OCI-LY3 (cell line): ENCODE results near the gene PKM.

Experiments
- H2AFZ ChIP-seq: fragments of 200-600, 300-600 bp; shearing (Covaris generic); 2 replicates; pipeline ENCODE4 v1.6.0; 2014; ENCODE audit warnings: antibody characterized with exemption, low read depth, low read length
- H3K27ac ChIP-seq: fragments of 200-600, 300-600 bp; sonication (generic); 2 replicates; pipeline ENCODE4 v1.5.1; 2014; ENCODE audit warnings: mild to moderate bottlenecking, low read length, moderate library complexity, mixed read lengths
- H3K27me3 ChIP-seq: fragments of 200-600, 300-600 bp; sonication (generic); 2 replicates; pipeline ENCODE4 v1.6.1; 2014; ENCODE audit warnings: low read depth, low read length, mixed read lengths
- H3K36me3 ChIP-seq: fragments of 200-600, 300-600 bp; sonication (generic); replicated peaks from 2 replicates; pipeline ENCODE3; 2014; ENCODE audit warnings: low read depth, low read length, mixed read lengths
- H3K4me1 ChIP-seq: fragments of 300-600, 200-600 bp; sonication (generic); 2 replicates; pipeline ENCODE4 v1.6.1; 2014; ENCODE audit warnings: low read length, mixed read lengths
- H3K4me2 ChIP-seq: fragments of 200-600, 300-600 bp; sonication (generic); 2 replicates; pipeline ENCODE4 v1.6.1; 2014; ENCODE audit warnings: low read length, mixed read lengths
- H3K4me3 ChIP-seq: fragments of 300-600, 200-600 bp; sonication (generic); 2 replicates; pipeline ENCODE4 v1.5.1; 2014; ENCODE audit warnings: antibody characterized with exemption, mild to moderate bottlenecking, low read length, moderate library complexity
- H3K79me2 ChIP-seq: fragments of 300-600, 200-600 bp; shearing (Covaris generic); 2 replicates; pipeline ENCODE4 v1.6.1; 2014; ENCODE audit warnings: mild to moderate bottlenecking, low read length, mixed read lengths
- H3K9ac ChIP-seq: fragments of 300-600, 200-600 bp; shearing (Covaris generic); 2 replicates; pipeline ENCODE4 v1.6.0; 2014; ENCODE audit warnings: mild to moderate bottlenecking, low read length, moderate library complexity
- H3K9me3 ChIP-seq: fragments of 200-600, 300-600 bp; shearing (Covaris generic); 2 replicates; pipeline ENCODE4 v1.6.1; 2014; ENCODE audit warnings: low read length, mixed read lengths; ENCODE audit not compliant: insufficient read depth
- H4K20me1 ChIP-seq: fragments of 200-600, 300-600 bp; sonication (generic); 2 replicates; pipeline ENCODE4 v1.6.1; 2016; ENCODE audit warnings: low read length, mixed read lengths; ENCODE audit not compliant: insufficient read depth
- EZH2phosphoT487 ChIP-seq: fragments of 200-600 bp; shearing (Covaris generic); IDR thresholded peaks from 2 replicates; pipeline ENCODE4 v1.6.1; 2018; ENCODE audit warnings: antibody characterized with exemption, mixed run types, low read depth
- TF ChIP-seq, protein P1 (sequence below): fragments of 200-600, 300-600 bp; sonication (generic); IDR thresholded peaks from 2 replicates; pipeline ENCODE4 v1.5.1; 2014; ENCODE audit warnings: antibody characterized with exemption, low read length, low read depth

Gene PKM

DNA sequence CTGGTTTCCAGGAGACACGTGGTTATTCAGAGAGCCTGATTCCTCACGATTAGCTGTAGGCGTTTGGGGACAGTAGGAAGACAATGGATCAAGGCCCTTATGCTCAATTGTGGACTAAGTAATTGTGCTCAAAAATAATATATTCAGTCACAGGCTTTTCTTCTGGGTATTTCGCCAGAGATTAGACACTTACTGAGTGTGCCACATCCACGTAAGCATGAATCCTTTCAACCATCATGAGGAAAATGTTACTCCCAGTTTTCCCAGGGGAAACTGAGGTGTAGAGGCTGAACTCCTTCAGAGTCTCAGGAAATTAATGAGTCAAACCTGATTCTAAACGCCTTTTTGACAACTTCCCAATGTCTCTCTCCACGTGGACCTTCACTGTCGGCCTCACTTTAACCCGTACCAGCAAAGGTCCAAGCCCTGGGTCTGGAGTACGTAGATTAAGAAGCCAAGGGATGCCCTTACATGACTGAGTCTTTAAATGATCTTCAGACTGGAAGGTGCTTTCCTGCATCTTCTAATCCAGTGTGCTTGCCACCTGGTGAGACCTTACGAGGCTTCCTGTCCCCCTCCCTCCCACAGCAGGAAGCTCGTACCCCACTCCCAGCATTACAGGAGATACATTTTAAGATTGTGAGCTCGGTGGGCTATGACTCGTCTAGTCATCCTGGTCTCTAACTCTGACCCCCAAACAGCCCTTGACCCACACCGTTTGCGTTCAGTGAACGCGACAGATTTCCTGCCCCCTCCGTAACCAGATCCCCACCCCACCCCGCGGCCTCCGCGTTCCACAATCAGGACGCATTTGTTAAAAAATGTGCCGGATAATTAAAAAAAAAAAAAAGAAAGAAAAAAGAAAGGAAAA lies 1.7 kb downstream of the PKM start:
- Histone ChIP-seq H3K9ac (peak overlapping the region; percentile 91), H3K4me3 (peak overlapping the region; percentile 94), H3K9me3 (no peaks in the 10 kb centered on the region), H3K27ac (peak overlapping the region; percentile 95), H3K79me2 (peaks cover 77% of the 10 kb centered on the region), H3K4me2 (peak overlapping the region; percentile 78), H3K4me1 (peaks cover 34% of the 10 kb centered on the region), H4K20me1 (peaks cover 28% of the 10 kb centered on the region), H2AFZ (no peak overlapping the region), H3K27me3 (no peaks in the 10 kb centered on the region), H3K36me3 (peaks cover 44% of the 10 kb centered on the region)
- TF ChIP-seq, protein P1, sequence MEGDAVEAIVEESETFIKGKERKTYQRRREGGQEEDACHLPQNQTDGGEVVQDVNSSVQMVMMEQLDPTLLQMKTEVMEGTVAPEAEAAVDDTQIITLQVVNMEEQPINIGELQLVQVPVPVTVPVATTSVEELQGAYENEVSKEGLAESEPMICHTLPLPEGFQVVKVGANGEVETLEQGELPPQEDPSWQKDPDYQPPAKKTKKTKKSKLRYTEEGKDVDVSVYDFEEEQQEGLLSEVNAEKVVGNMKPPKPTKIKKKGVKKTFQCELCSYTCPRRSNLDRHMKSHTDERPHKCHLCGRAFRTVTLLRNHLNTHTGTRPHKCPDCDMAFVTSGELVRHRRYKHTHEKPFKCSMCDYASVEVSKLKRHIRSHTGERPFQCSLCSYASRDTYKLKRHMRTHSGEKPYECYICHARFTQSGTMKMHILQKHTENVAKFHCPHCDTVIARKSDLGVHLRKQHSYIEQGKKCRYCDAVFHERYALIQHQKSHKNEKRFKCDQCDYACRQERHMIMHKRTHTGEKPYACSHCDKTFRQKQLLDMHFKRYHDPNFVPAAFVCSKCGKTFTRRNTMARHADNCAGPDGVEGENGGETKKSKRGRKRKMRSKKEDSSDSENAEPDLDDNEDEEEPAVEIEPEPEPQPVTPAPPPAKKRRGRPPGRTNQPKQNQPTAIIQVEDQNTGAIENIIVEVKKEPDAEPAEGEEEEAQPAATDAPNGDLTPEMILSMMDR: no peak
- TF ChIP-seq EZH2phosphoT487: no peak

DNA sequence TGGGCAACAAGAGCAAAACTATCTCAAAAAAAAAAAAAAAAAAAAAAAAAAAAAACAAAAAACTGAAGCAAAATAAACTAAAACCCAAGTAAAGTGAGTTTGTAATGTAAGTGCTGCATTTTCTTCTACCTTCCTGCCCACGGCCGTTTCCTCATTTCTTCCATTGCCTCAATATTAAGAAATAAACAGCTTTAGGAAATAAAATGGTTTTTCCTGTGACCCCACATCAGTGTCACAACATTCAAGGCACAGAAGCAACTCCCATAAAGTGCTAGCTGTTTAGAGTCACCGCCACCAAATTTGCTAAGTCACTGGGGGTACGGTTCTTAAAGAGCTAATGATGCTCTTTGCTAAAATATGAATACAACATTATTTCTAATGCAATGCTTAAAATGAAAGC lies 3.3 kb downstream of the PKM start:
- Histone ChIP-seq H3K9ac (peak overlapping the region; percentile 82), H3K4me1 (peaks cover 48% of the 10 kb centered on the region)

DNA sequence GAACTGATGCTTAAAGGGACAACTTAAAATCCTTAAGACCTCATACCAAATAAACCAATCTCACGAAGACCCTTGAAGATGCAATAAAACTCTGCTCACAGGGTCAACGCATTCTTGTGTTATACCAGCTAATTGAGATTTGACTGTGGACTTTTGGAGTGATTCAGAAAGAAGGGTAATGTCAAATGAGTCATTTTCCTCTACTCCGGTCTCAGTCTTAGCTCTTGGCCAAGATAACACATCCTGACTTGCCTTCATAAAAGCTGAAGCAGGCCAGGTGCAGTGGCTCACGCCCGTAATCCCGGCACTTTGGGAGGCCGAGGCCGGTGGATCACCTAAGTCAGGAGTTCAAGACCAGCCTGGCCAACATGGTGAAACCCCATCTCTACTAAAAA lies 3.8 kb downstream of the PKM start:
- no peaks in the 10 kb centered on the region for H3K9me3 ChIP-seq
- H3K4me1 ChIP-seq: peaks cover 49% of the 10 kb centered on the region

More for the DNA sequence above, 3.3 kb downstream of the PKM start:
- no peaks in the 10 kb centered on the region for H3K9me3 ChIP-seq
- H2AFZ ChIP-seq: no peak overlapping the region
- no peaks in the 10 kb centered on the region for H3K27me3 ChIP-seq
- H4K20me1 ChIP-seq: peaks cover 44% of the 10 kb centered on the region
- peak overlapping the region; percentile 93 for H3K4me2 ChIP-seq
- no peak for TF ChIP-seq EZH2phosphoT487
- TF ChIP-seq, protein P1: no peak
- peak overlapping the region; percentile 80 for H3K4me3 ChIP-seq
- peak overlapping the region; percentile 95 for H3K27ac ChIP-seq
- peaks cover 58% of the 10 kb centered on the region for H3K36me3 ChIP-seq
- peaks cover 93% of the 10 kb centered on the region for H3K79me2 ChIP-seq

DNA sequence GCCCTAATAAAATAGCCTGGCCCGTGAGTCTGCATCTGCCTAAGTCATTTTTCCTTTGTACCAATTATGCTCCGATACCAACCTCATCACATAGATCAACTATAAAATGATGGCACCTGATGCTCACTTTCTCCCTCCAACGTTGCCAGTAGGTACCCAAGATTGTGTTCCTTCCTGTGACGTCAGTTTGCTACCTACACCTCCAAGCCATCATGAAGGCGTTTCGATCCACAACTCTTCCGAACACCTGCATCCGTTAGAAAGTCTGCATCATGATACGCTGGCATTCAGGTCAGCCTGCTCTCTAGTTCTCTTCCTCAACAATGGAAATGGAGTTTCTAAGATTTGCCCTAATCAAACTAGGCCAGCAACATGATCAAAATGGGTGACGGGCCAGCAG lies 7.7 kb downstream of the PKM start:
- no peak overlapping the region for H3K4me3 ChIP-seq
- no peak overlapping the region for H3K27ac ChIP-seq
- peaks cover 99% of the 10 kb centered on the region for H3K79me2 ChIP-seq
- peaks cover 77% of the 10 kb centered on the region for H3K36me3 ChIP-seq
- H3K9me3 ChIP-seq: no peaks in the 10 kb centered on the region
- H4K20me1 ChIP-seq: peaks cover 89% of the 10 kb centered on the region
- TF ChIP-seq EZH2phosphoT487: no peak
- TF ChIP-seq, protein P1: no peak
- no peak overlapping the region for H2AFZ ChIP-seq
- peaks cover 53% of the 10 kb centered on the region for H3K4me1 ChIP-seq
- H3K27me3 ChIP-seq: no peaks in the 10 kb centered on the region
- no peak overlapping the region for H3K9ac ChIP-seq
- H3K4me2 ChIP-seq: 0 out of 2 replicates have a peak overlapping the region, but pooled peaks have one; percentile 0

More for the DNA sequence above, 3.8 kb downstream of the PKM start:
- Histone ChIP-seq H3K4me3 (peak overlapping the region; percentile 80), H3K36me3 (peaks cover 63% of the 10 kb centered on the region), H3K27ac (peak overlapping the region; percentile 95), H2AFZ (no peak overlapping the region), H3K79me2 (peaks cover 95% of the 10 kb centered on the region), H3K27me3 (no peaks in the 10 kb centered on the region), H3K9ac (peak overlapping the region; percentile 82), H4K20me1 (peaks cover 50% of the 10 kb centered on the region), H3K4me2 (peak overlapping the region; percentile 93)
- TF ChIP-seq, protein P1: no peak
- no peak for TF ChIP-seq EZH2phosphoT487
